Thoracic aorta (tissue), 2 donors: ENCODE measurements around the gene NUP210. TPM values are rescaled to one million over a fixed set of nuclear protein-coding genes. Genes with fewer than 3 reads are reported as not detected.
"Not testable (repeated sequence)": the region's sequence is repeated elsewhere in the genome, so short reads cannot be mapped to it uniquely, and the experiment has no call there.

ENCODE experiments used
- ATAC-seq: fragments of 150-250 bp; one replicate; pipeline ENCODE4 v1.8.0; 2017; ENCODE audit warnings: low read depth; ENCODE audit not compliant: insufficient number of reproducible peaks, low FRiP score
- DNase-seq: peaks from one replicate; pipeline ENCODE4 v3.0.0-alpha.2; 2020; ENCODE audit warnings: low spot score
- H3K27ac ChIP-seq, 2 donors: fragments of 200-600 bp; sonication (generic); 1 replicate in 1 of 2; 2 replicates in 1 of 2; pipeline ENCODE4 v1.5.1; 2016; ENCODE audit warnings: mild to moderate bottlenecking in 2 of 2, moderate library complexity in 2 of 2
- H3K27me3 ChIP-seq: fragments of 200-600 bp; sonication (generic); replicated peaks from 2 replicates; pipeline ENCODE4 v1.6.0; 2016; ENCODE audit warnings: mild to moderate bottlenecking; ENCODE audit not compliant: insufficient read depth
- H3K36me3 ChIP-seq: fragments of 200-600 bp; sonication (generic); one replicate; pipeline ENCODE4 v1.5.1; 2016
- H3K4me1 ChIP-seq, 2 donors: fragments of 200-600 bp; sonication (generic); 1 replicate in 1 of 2; 2 replicates in 1 of 2; pipeline versions ENCODE4 v1.5.1 to v1.6.0; 2016; ENCODE audit warnings: low read depth in 2 of 2, mild to moderate bottlenecking in 1 of 2; ENCODE audit not compliant: control insufficient read depth in 1 of 2
- H3K4me3 ChIP-seq: fragments of 200-600 bp; sonication (generic); 2 replicates; pipeline ENCODE4 v1.5.1; 2016; ENCODE audit warnings: mild to moderate bottlenecking
- H3K9me3 ChIP-seq: fragments of 200-600 bp; sonication (generic); 2 replicates; pipeline ENCODE4 v1.5.1; 2016
- CTCF ChIP-seq: fragments of 200-600 bp; sonication (generic); IDR thresholded peaks from one replicate; pipeline ENCODE4 v1.5.1; 2019; ENCODE audit warnings: antibody characterized with exemption
- total RNA-seq, 2 donors: library from RNA; depleted of rRNA; stranded (reverse); fragments of >200 nt; gene quantifications; one replicate each; pipeline versions ENCODE4 v1.1.0 to v1.2.3, GENCODE V29; 2016

Gene NUP210
- total RNA-seq, 2 donors from 2014 or later: 3.7 to 4.3 TPM

GRCh38 chr3:13433912-13434311, 13.8 kb upstream of the NUP210 start:
- H3K27me3 ChIP-seq: no peaks in the 10 kb centered on the region
- no peak overlapping the region for H3K4me3 ChIP-seq
- no peak for TF ChIP-seq CTCF
- DNase-seq: no peak
- no peaks in the 10 kb centered on the region for H3K4me1 ChIP-seq
- H3K9me3 ChIP-seq: no peaks in the 10 kb centered on the region
- no peaks in the 10 kb centered on the region for H3K36me3 ChIP-seq
- no peak for ATAC-seq
- no peak overlapping the region for H3K27ac ChIP-seq

GRCh38 chr3:13432093-13432492, 12.0 kb upstream of the NUP210 start:
- no peak for ATAC-seq
- no peaks in the 10 kb centered on the region for H3K36me3 ChIP-seq
- no peak overlapping the region for H3K27ac ChIP-seq
- H3K27me3 ChIP-seq: no peaks in the 10 kb centered on the region
- H3K4me1 ChIP-seq: no peaks in the 10 kb centered on the region
- no peak for DNase-seq
- no peak for TF ChIP-seq CTCF
- no peaks in the 10 kb centered on the region for H3K9me3 ChIP-seq
- no peak overlapping the region for H3K4me3 ChIP-seq

GRCh38 chr3:13430411-13430875, 10.3 kb upstream of the NUP210 start:
- H3K4me1 ChIP-seq, ATAC-seq, DNase-seq, H3K27ac ChIP-seq, H3K36me3 ChIP-seq, H3K4me3 ChIP-seq, H3K27me3 ChIP-seq, H3K9me3 ChIP-seq: not testable (repeated sequence)

- H3K27me3 ChIP-seq: no peaks in the 10 kb centered on the region
- ATAC-seq: no peak
- H3K9me3 ChIP-seq: no peaks in the 10 kb centered on the region
- H3K4me3 ChIP-seq: no peak overlapping the region
- DNase-seq: no peak
- no peak overlapping the region for H3K27ac ChIP-seq
- no peak for TF ChIP-seq CTCF
- H3K4me1 ChIP-seq: no peaks in the 10 kb centered on the region
- no peaks in the 10 kb centered on the region for H3K36me3 ChIP-seq
These were observed 9.6 kb upstream of the NUP210 start for GRCh38 chr3:13429631-13430291.

- H3K4me1 ChIP-seq, H3K9me3 ChIP-seq, ATAC-seq, H3K36me3 ChIP-seq, H3K4me3 ChIP-seq, H3K27me3 ChIP-seq, DNase-seq, H3K27ac ChIP-seq: not testable (repeated sequence)
These were observed 8.6 kb upstream of the NUP210 start for GRCh38 chr3:13428678-13429077.

GRCh38 chr3:13427662-13428603, 7.8 kb upstream of the NUP210 start:
- TF ChIP-seq CTCF: no peak
- ATAC-seq (no peak), DNase-seq (no peak)
- Histone ChIP-seq H3K27ac (no peak overlapping the region), H3K27me3 (no peaks in the 10 kb centered on the region), H3K9me3 (no peaks in the 10 kb centered on the region), H3K4me1 (no peaks in the 10 kb centered on the region), H3K36me3 (no peaks in the 10 kb centered on the region), H3K4me3 (no peak overlapping the region)
